Measurements from ENCODE around the gene CASQ1. TPM values are rescaled to one million over a fixed set of nuclear protein-coding genes. Genes with fewer than 3 reads are reported as not detected.

The CASQ1 gene
- total and polyA plus RNA-seq, 3 experiments from 2014 or later: not detected

GRCh38 chr1:160196143-160196542 is 5.8 kb downstream of the CASQ1 start:
- Histone ChIP-seq H3K4me1 (ENCODE audit: insufficient read depth, low read length) (peaks cover 3% of the 10 kb centered on the region), H3K27me3 (ENCODE audit: insufficient read depth, low read length, poor library complexity, severe bottlenecking) (no peaks in the 10 kb centered on the region), H3K27ac (ENCODE audit: low read depth, low read length) (no peak overlapping the region), H3K9me3 (ENCODE audit: low read length) (no peaks in the 10 kb centered on the region), H3K4me3 (ENCODE audit: low read length) (no peak overlapping the region), H3K36me3 (ENCODE audit: insufficient read depth, low read length) (no peaks in the 10 kb centered on the region)
- peaks cover 0 to 3% of the 10 kb centered on the region in 2 donors for H3K27me3 Mint-ChIP-seq
- no peaks in the 10 kb centered on the region for H3K9me3 Mint-ChIP-seq
- CTCF ChIA-PET: interaction anchor here (0.8 to 2.6 kb wide), 3 partner anchors 55 to 180 kb away, joined by 3 to 16 read pairs (median 6); no protein-coding TSS in a partner anchor
- peak overlapping the region in 1 of 8 donors; percentile 78 for H3K27ac Mint-ChIP-seq
- H3K4me1 Mint-ChIP-seq: no peaks in the 10 kb centered on the region
- POLR2A ChIA-PET: no interaction called here
- H3K4me3 Mint-ChIP-seq: no peak overlapping the region
- DNase-seq: no peak
- no peaks in the 10 kb centered on the region for H3K36me3 Mint-ChIP-seq

- ChIA-PET CTCF (no interaction called here), POLR2A (no interaction called here)
- no peak overlapping the region for H3K27ac ChIP-seq (ENCODE audit: low read depth, low read length)
- Mint-ChIP-seq H3K27ac (no peak overlapping the region), H3K36me3 (no peaks in the 10 kb centered on the region), H3K27me3 (peaks cover 0 to 3% of the 10 kb centered on the region in 2 donors), H3K4me3 (no peak overlapping the region), H3K4me1 (no peaks in the 10 kb centered on the region), H3K9me3 (no peaks in the 10 kb centered on the region)
- H3K27me3 ChIP-seq (ENCODE audit: insufficient read depth, low read length, poor library complexity, severe bottlenecking): no peaks in the 10 kb centered on the region
- no peaks in the 10 kb centered on the region for H3K9me3 ChIP-seq (ENCODE audit: low read length)
- no peaks in the 10 kb centered on the region for H3K36me3 ChIP-seq (ENCODE audit: insufficient read depth, low read length)
- peaks cover 3% of the 10 kb centered on the region for H3K4me1 ChIP-seq (ENCODE audit: insufficient read depth, low read length)
- DNase-seq: no peak
- H3K4me3 ChIP-seq (ENCODE audit: low read length): no peak overlapping the region
Measured at GRCh38 chr1:160197231-160197630, 6.9 kb downstream of the CASQ1 start.

- Mint-ChIP-seq H3K27ac (peak overlapping the region in 2 of 8 donors; percentile 38 to 58), H3K4me3 (no peak overlapping the region), H3K36me3 (peaks cover 0 to 2% (median 0%) of the 10 kb centered on the region in 3 donors), H3K9me3 (no peaks in the 10 kb centered on the region), H3K4me1 (peaks cover 11 to 13% (median 12%) of the 10 kb centered on the region in 3 donors), H3K27me3 (peaks cover 0 to 3% of the 10 kb centered on the region in 2 donors)
- Histone ChIP-seq H3K4me3 (ENCODE audit: low read length) (no peak overlapping the region), H3K27ac (ENCODE audit: low read depth, low read length) (no peak overlapping the region), H3K9me3 (ENCODE audit: low read length) (no peaks in the 10 kb centered on the region), H3K27me3 (ENCODE audit: insufficient read depth, low read length, poor library complexity, severe bottlenecking) (no peaks in the 10 kb centered on the region), H3K36me3 (ENCODE audit: insufficient read depth, low read length) (no peaks in the 10 kb centered on the region), H3K4me1 (ENCODE audit: insufficient read depth, low read length) (peaks cover 7% of the 10 kb centered on the region)
- POLR2A ChIA-PET: no interaction called here
- CTCF ChIA-PET: interaction anchor here (1.1 to 3.3 kb wide), 4 partner anchors 8 to 115 kb away, joined by 3 to 15 read pairs (median 5); no protein-coding TSS in a partner anchor
- no peak for DNase-seq
Measured at GRCh38 chr1:160200786-160201185, 10.4 kb downstream of the CASQ1 start.

GRCh38 chr1:160204526-160205241 is 14.3 kb downstream of the CASQ1 start:
- POLR2A ChIA-PET: interaction anchor here (0.6 to 1.8 kb wide), 2 partner anchors 58 to 99 kb away, joined by 3 to 4 read pairs; partner anchors contain the start of gene DCAF8
- H3K4me1 ChIP-seq (ENCODE audit: insufficient read depth, low read length): peaks cover 13% of the 10 kb centered on the region
- H3K27ac ChIP-seq (ENCODE audit: low read depth, low read length): no peak overlapping the region

GRCh38 chr1:160205242-160206035 is 15.1 kb downstream of the CASQ1 start, which contains the start of gene PEA15:
Gene PEA15, plus strand, starts transcription at chr1:160205384. Its CDS starts 6,161 bp downstream, at chr1:160211545.
- peak; percentile 56 to 76 (median 58) for DNase-seq
- H3K4me1 ChIP-seq (ENCODE audit: insufficient read depth, low read length): peaks cover 13% of the 10 kb centered on the region
- Mint-ChIP-seq H3K4me1 (peaks cover 42 to 50% (median 49%) of the 10 kb centered on the region in 3 donors), H3K27me3 (no peaks in the 10 kb centered on the region), H3K4me3 (peak within 1 kb of the TSS; percentile 86 to 95 (median 88)), H3K27ac (peak within 1 kb of the TSS; percentile 88 to 98 (median 94)), H3K36me3 (peaks cover 0 to 10% (median 0%) of the 10 kb centered on the region in 3 donors), H3K9me3 (no peaks in the 10 kb centered on the region)
- POLR2A ChIA-PET: interaction anchor here (0.6 to 1.8 kb wide), 3 partner anchors 23 to 98 kb away, joined by 3 to 4 read pairs (median 3); partner anchors contain the start of gene DCAF8
- peak within 1 kb of the TSS; percentile 71 for H3K4me3 ChIP-seq (ENCODE audit: low read length)
- no peaks in the 10 kb centered on the region for H3K36me3 ChIP-seq (ENCODE audit: insufficient read depth, low read length)
- H3K27me3 ChIP-seq (ENCODE audit: insufficient read depth, low read length, poor library complexity, severe bottlenecking): no peaks in the 10 kb centered on the region
- peak within 1 kb of the TSS; percentile 69 for H3K27ac ChIP-seq (ENCODE audit: low read depth, low read length)
- CTCF ChIA-PET: interaction anchor here (0.6 to 2.7 kb wide), 5 partner anchors 12 to 148 kb away, joined by 3 to 12 read pairs (median 3); no protein-coding TSS in a partner anchor
- H3K9me3 ChIP-seq (ENCODE audit: low read length): no peaks in the 10 kb centered on the region

More at GRCh38 chr1:160204526-160205241, 14.3 kb downstream of the CASQ1 start:
- H3K36me3 ChIP-seq (ENCODE audit: insufficient read depth, low read length): no peaks in the 10 kb centered on the region
- no peaks in the 10 kb centered on the region for H3K27me3 ChIP-seq (ENCODE audit: insufficient read depth, low read length, poor library complexity, severe bottlenecking)
- peak overlapping the region; percentile 86 to 95 (median 88) for H3K4me3 Mint-ChIP-seq
- H3K4me1 Mint-ChIP-seq: peaks cover 38 to 42% (median 42%) of the 10 kb centered on the region in 3 donors
- DNase-seq: no peak
- peaks cover 0 to 4% (median 0%) of the 10 kb centered on the region in 3 donors for H3K36me3 Mint-ChIP-seq
- CTCF ChIA-PET: interaction anchor here (1.1 to 2.7 kb wide), 3 partner anchors 12 to 103 kb away, joined by 3 to 12 read pairs (median 6); no protein-coding TSS in a partner anchor
- H3K9me3 ChIP-seq (ENCODE audit: low read length): no peaks in the 10 kb centered on the region
- peak overlapping the region; percentile 83 to 98 (median 90) for H3K27ac Mint-ChIP-seq
- H3K4me3 ChIP-seq (ENCODE audit: low read length): peak overlapping the region; percentile 25
- no peaks in the 10 kb centered on the region for H3K27me3 Mint-ChIP-seq
- no peaks in the 10 kb centered on the region for H3K9me3 Mint-ChIP-seq

GRCh38 chr1:160206036-160206389 is 15.6 kb downstream of the CASQ1 start:
- CTCF ChIA-PET: interaction anchor here (0.6 to 2.7 kb wide), 3 partner anchors 86 to 148 kb away, joined by 3 to 12 read pairs (median 3); no protein-coding TSS in a partner anchor

GRCh38 chr1:160206421-160207117 is 16.2 kb downstream of the CASQ1 start:
- Histone ChIP-seq H3K4me3 (ENCODE audit: low read length) (no peak overlapping the region), H3K9me3 (ENCODE audit: low read length) (no peaks in the 10 kb centered on the region), H3K4me1 (ENCODE audit: insufficient read depth, low read length) (peaks cover 13% of the 10 kb centered on the region), H3K27ac (ENCODE audit: low read depth, low read length) (peak overlapping the region; percentile 69), H3K27me3 (ENCODE audit: insufficient read depth, low read length, poor library complexity, severe bottlenecking) (no peaks in the 10 kb centered on the region), H3K36me3 (ENCODE audit: insufficient read depth, low read length) (no peaks in the 10 kb centered on the region)
- Mint-ChIP-seq H3K27me3 (no peaks in the 10 kb centered on the region), H3K4me3 (peak overlapping the region; percentile 82 to 95 (median 88)), H3K36me3 (peaks cover 0 to 16% (median 0%) of the 10 kb centered on the region in 3 donors), H3K27ac (peak overlapping the region; percentile 88 to 98 (median 92)), H3K4me1 (peaks cover 42 to 54% (median 49%) of the 10 kb centered on the region in 3 donors), H3K9me3 (no peaks in the 10 kb centered on the region)
- DNase-seq: no peak
- ChIA-PET CTCF (interaction anchor here (0.6 to 2.7 kb wide), 4 partner anchors 9 to 147 kb away, joined by 3 to 12 read pairs (median 3); no protein-coding TSS in a partner anchor), POLR2A (no interaction called here)

More at GRCh38 chr1:160206036-160206389, 15.6 kb downstream of the CASQ1 start:
- peak; percentile 25 to 77 (median 38) for DNase-seq
- Histone ChIP-seq H3K4me3 (ENCODE audit: low read length) (peak overlapping the region; percentile 71), H3K36me3 (ENCODE audit: insufficient read depth, low read length) (no peaks in the 10 kb centered on the region), H3K27ac (ENCODE audit: low read depth, low read length) (peak overlapping the region; percentile 69), H3K9me3 (ENCODE audit: low read length) (no peaks in the 10 kb centered on the region), H3K27me3 (ENCODE audit: insufficient read depth, low read length, poor library complexity, severe bottlenecking) (no peaks in the 10 kb centered on the region), H3K4me1 (ENCODE audit: insufficient read depth, low read length) (peaks cover 13% of the 10 kb centered on the region)
- Mint-ChIP-seq H3K4me1 (peaks cover 42 to 54% (median 49%) of the 10 kb centered on the region in 3 donors), H3K4me3 (peak overlapping the region; percentile 82 to 95 (median 88)), H3K9me3 (no peaks in the 10 kb centered on the region), H3K27ac (peak overlapping the region; percentile 88 to 98 (median 92)), H3K27me3 (no peaks in the 10 kb centered on the region), H3K36me3 (peaks cover 0 to 12% (median 0%) of the 10 kb centered on the region in 3 donors)
- POLR2A ChIA-PET: no interaction called here
